ENCODE measurements around the gene ADGRG2.
"Not testable (repeated sequence)": the region's sequence is repeated elsewhere in the genome, so short reads cannot be mapped to it uniquely, and the experiment has no call there.

The ADGRG2 gene

GRCh38 chrX:19040373-19040772 is 81.9 kb downstream of the ADGRG2 start:
- peak; percentile 22 for TF ChIP-seq CTCF (IDR thresholded peaks at IDR 0.05; ENCODE audit: low read depth, low read length)
- DNase-seq (ENCODE audit: extremely low read depth, low read depth) = no peak

- no peak for TF ChIP-seq CTCF (IDR thresholded peaks at IDR 0.05; ENCODE audit: low read depth, low read length)
Measured at GRCh38 chrX:19034025-19034424, 88.2 kb downstream of the ADGRG2 start.

GRCh38 chrX:19030805-19031204 is 91.5 kb downstream of the ADGRG2 start:
- no peak for TF ChIP-seq CTCF (IDR thresholded peaks at IDR 0.05; ENCODE audit: low read depth, low read length)
- DNase-seq (ENCODE audit: extremely low read depth, low read depth) = no peak

More at GRCh38 chrX:19034025-19034424, 88.2 kb downstream of the ADGRG2 start:
- DNase-seq (ENCODE audit: extremely low read depth, low read depth) = no peak

GRCh38 chrX:19028560-19028959 is 93.7 kb downstream of the ADGRG2 start:
- TF ChIP-seq CTCF (IDR thresholded peaks at IDR 0.05; ENCODE audit: low read depth, low read length) = no peak

GRCh38 chrX:19024366-19024765 is 97.9 kb downstream of the ADGRG2 start:
- no peak for TF ChIP-seq CTCF (IDR thresholded peaks at IDR 0.05; ENCODE audit: low read depth, low read length)
- DNase-seq (ENCODE audit: extremely low read depth, low read depth) = no peak

More at GRCh38 chrX:19028560-19028959, 93.7 kb downstream of the ADGRG2 start:
- DNase-seq (ENCODE audit: extremely low read depth, low read depth) = no peak

- no peak for DNase-seq (ENCODE audit: extremely low read depth, low read depth)
- TF ChIP-seq CTCF (IDR thresholded peaks at IDR 0.05; ENCODE audit: low read depth, low read length) = no peak
Measured at GRCh38 chrX:19019996-19020395, 102.3 kb downstream of the ADGRG2 start.

GRCh38 chrX:19017271-19017670 is 105.0 kb downstream of the ADGRG2 start:
- peak; percentile 53 for TF ChIP-seq CTCF (IDR thresholded peaks at IDR 0.05; ENCODE audit: low read depth, low read length)
- DNase-seq (ENCODE audit: extremely low read depth, low read depth) = no peak

GRCh38 chrX:19016614-19017013 is 105.7 kb downstream of the ADGRG2 start:
- DNase-seq (ENCODE audit: extremely low read depth, low read depth) = not testable (repeated sequence)
